Activated naive CD8-positive, alpha-beta T cell treated with anti-CD3 and anti-CD28 coated beads, Interleukin-2, amount 50 U/mL, for 16 hours (primary cell): Measurements from ENCODE around the gene EXOC7.
"Not testable (repeated sequence)": the region's sequence is repeated elsewhere in the genome, so short reads cannot be mapped to it uniquely, and the experiment has no call there.

Experiments
- DNase-seq: peaks from one replicate; pipeline ENCODE4 v3.0.0-alpha.2; 2020; ENCODE audit warnings: low read depth, low spot score

Gene EXOC7

DNA sequence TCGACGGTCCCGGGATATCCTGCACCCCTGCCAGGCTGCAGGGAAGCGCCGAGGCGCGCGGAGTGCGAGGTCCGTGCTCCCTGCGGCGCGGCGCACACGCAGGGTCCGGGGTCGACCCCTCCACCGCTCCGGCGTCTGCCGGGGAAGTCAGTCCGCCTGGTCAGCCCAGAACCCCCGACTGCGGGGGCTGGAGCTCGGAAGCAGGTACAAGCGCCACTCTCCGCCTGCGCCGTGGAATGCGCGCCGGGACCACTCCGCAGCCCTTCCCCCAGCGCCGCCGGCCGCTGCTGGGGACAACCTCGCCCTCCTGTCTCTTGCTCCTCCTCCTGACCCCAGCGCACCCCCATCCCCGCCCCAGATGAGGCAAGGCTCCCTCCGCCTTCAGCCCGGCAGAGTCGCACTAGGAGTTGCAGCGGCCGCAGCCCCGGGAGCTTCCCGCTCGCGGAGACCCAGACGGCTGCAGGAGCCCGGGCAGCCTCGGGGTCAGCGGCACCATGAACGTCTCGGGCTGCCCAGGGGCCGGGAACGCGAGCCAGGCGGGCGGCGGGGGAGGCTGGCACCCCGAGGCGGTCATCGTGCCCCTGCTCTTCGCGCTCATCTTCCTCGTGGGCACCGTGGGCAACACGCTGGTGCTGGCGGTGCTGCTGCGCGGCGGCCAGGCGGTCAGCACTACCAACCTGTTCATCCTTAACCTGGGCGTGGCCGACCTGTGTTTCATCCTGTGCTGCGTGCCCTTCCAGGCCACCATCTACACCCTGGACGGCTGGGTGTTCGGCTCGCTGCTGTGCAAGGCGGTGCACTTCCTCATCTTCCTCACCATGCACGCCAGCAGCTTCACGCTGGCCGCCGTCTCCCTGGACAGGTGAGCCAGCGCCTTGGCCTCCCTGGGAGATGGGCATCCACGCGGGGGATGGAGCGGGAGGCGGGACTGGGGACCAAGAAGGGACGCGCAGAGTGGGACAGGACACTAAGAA is 28.9 kb downstream of the EXOC7 start, which contains the start of gene GALR2:
GALR2 (plus strand) TSS at position 392 of the 974 bp plus-strand sequence; CDS start at position 495, 103 bp downstream.
- no peak for DNase-seq

DNA sequence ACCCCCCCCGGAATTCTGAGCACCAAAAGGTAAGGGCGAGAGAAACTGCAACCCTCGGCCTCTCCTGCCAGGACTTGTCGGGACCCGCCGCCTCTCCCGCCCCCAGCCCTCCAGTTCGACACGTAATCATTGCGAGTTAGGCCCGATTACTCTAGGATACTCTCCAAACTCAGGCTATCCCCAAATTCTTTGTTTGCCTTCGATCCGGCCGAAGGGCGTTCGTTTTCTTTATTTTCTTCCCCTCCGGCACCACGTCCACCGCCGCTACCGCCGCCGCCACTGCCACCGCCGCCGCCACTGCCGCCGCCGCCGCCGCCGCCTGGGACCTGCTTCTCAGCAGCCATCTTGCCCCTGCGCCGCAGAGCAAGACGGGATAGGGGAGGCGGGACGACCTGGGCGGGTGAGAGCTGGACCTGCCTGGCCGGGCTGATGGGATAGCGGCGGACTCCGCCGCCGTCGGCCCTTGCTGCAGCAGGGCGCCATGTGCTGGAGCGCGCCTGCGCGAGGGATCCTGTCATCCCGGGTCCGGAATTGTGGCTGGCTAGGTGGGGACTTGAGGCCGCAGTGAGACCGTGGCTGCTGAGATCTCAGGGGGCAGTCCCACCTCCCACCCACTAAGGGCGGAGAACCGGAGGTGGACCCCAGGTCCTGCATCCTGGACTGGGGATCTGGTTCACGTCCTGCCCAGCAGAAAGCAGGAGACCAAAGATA is 31.3 kb downstream of the EXOC7 start, which contains the start of gene SRP68:
SRP68 (minus strand) TSS at position 370 of the 711 bp plus-strand sequence; CDS start at position 344, 26 bp downstream.
- peak; percentile 47 for DNase-seq

DNA sequence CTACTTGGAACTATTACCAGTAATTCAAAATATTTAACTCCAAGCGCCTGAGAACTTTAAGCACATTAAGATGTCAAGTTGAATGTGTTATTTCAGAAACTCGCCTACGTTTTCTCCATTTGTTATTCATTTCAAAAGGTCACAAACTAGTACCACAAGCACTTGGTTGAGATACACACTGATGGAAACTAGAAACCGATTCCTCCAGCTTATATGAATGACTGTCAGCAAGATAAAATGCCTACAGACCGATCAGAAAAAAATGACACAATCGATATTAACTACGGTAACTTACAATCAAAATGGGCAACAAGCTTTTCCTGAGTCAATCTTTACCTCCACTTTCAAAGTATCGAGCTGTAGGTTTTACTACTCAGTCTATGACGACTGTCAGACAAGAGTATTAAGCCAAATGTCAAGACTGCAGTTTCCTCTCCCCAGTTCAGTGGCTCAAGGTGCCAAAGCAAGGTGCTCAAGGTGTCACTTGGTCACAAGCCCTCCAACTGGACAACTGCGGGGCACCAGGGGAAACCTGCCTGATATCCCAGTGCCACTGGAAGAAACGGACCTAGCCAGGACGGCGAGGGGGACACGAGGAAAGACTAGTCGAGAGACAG is 31.9 kb downstream of the EXOC7 start:
- no peak for DNase-seq

DNA sequence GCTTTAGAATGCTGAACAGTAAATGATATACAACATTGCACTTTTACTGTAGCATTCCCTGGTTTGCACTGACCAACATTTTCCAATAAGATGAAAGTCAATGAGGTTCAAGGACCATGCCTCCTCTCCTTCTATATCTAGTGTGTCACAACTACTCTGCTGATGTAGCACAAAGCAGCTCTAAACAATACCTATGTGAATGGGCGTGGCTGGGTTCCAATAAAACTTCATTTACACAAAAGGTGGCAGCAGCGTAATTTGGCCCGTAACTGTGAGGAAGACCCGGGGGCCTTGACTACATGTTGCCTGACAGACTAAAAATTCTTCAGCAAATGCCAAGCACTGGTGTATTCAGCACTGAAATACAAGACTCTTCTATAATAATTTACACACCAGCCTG is 37.8 kb downstream of the EXOC7 start:
- no peak for DNase-seq

DNA sequence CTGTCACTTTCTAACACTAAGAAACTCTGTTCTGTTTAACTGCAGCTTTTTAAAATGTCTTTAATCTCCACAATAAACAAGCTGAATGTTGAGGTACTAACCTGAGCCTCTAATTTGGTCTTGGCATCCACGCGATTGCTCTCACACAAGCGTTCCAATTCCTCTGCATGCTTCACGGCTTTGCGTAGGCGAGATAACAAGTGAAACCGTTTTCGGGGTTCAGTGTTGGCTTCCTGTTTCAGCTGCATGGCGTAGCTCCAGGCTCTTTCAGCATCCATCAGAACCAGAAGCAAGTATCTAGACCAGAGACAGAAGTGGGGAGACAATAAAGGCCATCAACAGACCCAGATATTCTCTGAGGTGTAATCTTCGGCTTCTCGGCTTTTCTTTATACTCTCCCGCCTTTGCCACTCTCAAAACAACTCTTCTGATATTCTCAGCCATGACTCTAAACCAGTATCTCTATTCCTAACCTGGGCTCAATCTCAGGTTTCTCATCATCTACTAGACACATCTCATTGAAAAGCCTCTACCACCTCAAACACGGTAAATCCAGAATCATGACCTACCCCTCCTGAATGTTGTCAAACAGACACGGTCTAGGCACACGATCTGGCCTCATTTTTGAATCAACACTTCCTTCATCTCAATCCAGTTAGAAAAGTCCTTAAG is 39.6 kb downstream of the EXOC7 start:
- DNase-seq = no peak

DNA sequence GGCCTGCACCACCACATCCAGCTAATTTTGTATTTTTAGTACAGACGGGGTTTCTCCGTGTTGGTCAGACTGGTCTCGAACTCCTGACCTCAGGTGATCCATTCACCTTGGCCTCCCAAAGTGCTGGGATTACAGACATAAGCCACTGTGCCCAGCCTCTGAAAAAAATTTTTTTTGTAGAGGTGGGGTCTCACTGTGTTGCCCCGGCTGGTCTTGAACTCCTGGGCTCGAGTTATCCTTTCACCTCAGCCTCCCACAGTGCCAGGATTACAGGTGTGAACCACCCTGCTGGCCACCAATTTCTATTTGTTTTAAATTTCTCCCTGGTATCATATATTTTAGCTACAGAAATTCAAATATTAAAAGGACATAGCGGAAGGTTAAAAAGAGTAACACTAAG is 45.3 kb downstream of the EXOC7 start:
- DNase-seq = not testable (repeated sequence)

DNA sequence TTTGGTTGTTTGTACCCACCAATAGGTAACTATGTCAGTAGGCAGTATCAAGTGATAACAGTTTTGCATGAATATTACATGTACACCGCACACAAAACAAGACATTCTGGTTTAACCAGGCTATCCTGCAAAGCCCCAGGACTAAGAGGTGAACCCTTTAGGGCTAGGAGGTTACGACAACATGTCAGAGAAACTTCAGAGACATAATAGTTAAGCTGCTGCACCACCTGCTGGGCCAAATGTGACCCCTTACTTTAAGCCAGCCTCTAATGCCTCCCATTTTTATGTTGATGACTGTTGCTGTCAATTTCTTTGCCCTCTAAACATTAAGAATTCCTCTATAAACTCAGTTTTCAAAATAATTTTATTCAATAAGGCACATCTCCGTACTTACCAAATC is 46.7 kb downstream of the EXOC7 start:
- no peak for DNase-seq

DNA sequence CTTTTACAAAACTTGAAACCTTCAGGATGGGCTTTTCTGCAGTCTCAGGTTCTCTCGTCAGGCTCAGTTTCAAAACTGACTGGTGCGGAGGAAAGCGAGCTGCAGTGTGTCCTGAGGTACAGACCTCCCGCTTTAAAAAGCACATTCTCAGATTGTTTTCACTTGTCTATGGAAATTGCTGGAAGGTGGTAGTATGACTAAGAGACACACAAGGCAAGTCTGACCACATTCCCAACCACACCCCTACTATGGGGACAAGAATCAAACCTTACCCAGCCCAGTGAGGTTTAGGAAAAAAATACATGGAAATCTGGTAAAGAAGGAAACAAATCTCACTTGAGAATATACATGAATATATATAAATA is 49.5 kb downstream of the EXOC7 start:
- DNase-seq = no peak

DNA sequence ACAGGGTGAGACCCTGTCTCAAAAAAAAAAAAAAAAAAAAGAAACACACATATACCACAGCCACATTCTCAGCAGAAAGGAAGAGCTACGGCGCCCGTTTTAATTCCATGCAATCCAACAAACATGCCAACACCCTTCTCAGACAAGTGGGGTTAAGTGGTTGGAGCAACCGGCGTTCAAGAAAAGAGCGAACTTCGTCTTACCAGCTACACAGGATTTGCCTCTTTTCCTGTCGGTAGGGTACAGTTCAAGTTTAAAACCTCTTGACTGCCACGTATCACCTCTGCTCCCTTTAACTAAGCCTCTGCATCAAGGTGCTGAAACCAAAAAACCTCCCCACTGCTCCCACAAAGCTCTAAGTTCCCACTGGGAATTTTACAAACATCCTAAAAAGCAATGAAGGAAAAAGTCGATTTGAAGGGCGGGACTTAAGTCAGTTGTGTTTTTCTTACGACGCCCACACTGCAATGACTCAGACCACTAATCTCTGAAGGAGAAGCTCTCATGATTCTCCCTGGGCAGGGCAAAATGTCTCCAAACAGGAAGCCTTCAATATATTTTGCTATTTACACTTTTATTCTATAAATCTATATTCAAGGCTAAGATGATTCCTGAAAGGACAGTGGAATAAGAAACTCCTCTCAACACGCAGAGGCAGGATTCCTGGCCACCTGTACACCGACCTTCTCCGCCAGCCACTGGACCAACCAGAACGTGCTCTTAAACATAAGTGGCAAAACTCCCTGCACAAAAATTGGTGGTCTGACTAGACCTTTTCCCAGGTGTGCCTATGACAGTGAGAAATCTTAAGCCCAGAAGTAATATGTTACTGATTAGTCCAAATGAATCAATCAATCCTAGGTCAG is 50.1 kb downstream of the EXOC7 start:
- no peak for DNase-seq

DNA sequence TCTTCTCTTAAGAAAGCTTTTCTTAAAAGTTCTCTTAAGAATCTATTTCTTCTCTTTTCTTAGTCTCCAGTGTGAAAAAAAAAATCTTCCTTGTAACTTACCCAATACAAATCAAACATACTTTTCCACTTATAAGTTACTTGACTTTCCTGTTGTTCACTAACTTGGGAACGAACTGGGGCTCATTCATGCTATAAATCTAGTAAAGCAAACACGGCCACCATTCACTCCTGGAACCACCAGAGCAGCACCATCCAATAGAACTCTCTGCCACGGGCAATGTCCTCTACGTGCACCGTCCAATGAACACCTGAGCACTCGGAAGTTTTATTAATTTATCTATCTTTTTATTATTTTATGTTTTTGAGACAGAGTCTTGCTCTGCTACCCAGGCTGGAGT is 52.0 kb downstream of the EXOC7 start:
- no peak for DNase-seq

DNA sequence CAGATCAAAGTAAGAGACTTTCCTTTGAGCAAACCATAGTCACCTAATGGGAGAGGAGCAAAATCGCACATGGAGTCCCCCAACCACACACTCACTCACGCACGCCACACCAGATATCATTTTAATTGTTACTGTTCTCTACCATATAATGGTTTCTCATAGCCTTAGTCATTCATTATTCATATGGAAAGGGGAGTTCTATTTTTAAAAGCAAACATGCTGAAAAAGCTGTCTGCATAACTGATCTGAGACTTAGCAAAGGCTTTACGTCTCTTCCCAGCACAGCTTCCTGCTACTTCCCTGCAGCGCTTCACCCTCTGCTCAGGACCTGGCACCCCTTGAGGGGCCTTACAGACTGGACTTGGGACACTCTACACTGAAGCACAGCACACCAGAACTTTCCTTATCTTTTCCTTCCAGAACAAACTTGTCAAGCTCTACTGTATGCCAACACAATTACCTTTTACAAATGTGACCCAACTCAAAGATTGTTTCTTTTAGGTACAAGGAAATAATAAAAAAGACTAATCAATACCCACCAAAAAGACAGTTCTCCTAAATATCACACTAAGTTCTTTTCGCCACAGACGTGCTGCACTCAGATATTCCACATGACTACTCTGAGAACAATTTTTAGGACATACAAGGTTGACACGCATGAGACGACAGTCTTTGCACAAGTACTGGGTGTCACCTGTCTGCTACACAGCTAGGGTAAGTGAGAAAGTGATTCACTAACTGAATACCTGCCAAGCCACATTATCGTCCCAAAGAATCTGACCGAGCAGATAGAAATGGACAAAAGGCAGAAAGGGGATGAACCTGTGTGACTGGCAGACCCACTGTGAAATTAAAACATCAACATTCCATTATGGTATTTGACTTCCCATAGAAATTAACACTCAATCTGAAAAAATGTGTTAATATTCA is 52.8 kb downstream of the EXOC7 start:
- DNase-seq = no peak

DNA sequence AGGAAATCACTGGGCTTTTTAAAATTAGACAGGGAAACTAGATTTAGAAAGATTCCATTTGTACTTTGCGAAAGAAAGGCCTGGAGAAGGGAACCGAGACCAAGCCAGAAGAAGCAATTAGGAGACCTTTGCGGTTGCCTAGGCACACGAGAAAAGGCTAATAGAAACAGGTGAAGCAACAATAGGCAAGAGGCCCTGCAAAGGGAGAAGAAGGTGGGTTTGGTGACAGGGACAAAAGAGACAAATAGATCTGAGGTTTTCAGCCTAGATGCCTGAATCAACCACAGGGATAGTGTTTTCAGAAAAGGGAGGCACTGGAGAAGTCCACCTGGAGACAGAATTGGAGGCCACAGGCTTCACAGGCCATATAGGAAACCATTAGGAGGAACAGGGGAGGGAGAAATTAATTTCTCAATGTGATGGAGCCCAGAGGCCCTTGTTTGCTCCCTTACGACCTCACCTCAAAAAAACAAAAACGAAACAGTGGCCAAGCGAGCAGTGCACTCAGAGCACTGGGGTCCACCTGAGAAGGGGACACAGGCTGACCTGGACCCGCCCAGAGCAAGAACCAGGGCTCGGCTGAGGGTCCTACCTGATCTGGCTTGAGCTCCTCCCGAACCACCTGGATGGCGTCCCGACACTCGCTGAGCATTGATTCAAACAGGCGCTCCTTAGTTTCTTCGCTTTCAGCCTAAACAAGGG is 53.6 kb downstream of the EXOC7 start:
- no peak for DNase-seq

DNA sequence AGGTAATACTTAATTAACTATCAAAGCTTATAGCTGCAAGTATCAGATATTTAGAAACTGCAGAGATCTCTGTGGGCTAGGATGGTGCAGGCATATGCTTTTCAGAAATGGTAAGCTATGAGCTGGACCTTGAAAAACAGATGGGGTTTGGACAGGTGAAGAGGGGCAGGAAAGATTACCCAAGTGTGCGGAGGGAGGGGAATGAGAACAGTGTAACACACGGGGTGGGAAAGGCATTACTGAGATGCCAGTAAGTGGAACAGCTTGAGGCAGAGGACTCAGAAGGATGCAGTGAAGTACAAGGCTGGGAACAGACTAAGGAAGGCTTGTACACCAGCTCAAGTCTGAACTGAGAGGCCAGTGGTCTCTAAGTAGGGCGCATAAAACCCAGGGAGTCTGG is 54.3 kb downstream of the EXOC7 start:
- DNase-seq = no peak

DNA sequence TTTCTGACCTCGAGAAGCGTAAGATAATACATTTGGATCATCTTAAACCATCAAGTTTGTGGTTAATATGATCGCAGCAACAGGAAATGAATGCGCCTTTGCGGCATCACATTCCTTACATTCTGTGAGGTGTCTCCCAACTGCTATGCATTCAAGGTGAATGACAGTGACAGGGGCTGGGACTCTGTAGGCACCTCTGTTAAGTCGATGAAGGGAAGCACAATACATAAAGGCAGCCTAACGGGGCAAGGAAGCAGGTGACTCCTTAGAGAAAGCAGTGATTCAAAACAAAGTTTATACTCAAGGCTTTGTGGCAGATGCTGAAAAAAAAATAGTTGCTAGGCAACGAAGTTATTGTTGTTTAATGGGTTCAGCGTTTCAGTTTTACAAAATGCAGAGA is 54.9 kb downstream of the EXOC7 start:
- no peak for DNase-seq

DNA sequence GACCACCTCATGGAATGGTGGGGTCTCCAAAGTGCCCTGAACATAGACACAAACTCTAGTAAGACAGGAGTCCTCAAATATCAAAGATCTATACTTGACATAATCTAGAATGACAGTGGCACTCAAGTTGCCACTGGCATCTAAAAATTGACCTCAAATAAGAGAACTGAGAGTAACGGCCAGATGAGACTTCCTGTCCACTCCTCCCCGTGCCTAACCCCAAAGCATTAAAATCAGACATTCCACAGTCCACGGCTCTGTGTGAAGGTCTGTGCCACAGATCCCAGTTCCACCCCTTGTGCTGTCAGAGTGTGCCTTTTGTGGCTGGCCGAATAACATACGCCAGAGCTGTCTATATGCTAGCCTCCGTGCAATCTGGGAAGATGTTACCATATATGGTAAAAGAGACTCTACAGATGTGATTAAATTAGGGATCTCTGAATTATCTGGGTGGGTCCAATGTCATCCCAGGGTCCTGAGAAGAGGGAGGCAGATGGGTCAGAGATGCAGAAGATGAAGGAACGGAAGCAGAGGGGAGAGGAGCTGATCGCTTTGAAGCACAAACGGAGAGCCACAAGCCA is 55.5 kb downstream of the EXOC7 start:
- no peak for DNase-seq

DNA sequence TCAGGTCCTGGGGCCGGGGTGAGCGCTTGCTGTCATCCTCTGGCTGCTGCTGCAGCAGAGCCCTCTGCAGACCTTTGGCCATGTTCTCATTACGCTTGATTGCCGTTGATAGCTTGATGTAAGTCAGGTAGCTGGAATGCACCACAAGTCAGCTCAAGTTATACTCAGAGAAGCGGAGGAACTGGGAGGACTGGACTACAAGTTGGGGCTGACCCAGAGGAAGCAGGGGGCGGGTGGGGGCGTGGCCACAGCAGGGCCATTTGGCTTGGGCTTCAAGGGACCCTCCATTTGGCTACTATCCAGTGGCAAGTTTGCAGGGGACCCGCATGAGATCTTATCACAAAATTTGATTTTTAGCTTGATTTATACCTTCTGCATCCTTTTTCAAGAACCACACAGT is 57.5 kb downstream of the EXOC7 start:
- no peak for DNase-seq

DNA sequence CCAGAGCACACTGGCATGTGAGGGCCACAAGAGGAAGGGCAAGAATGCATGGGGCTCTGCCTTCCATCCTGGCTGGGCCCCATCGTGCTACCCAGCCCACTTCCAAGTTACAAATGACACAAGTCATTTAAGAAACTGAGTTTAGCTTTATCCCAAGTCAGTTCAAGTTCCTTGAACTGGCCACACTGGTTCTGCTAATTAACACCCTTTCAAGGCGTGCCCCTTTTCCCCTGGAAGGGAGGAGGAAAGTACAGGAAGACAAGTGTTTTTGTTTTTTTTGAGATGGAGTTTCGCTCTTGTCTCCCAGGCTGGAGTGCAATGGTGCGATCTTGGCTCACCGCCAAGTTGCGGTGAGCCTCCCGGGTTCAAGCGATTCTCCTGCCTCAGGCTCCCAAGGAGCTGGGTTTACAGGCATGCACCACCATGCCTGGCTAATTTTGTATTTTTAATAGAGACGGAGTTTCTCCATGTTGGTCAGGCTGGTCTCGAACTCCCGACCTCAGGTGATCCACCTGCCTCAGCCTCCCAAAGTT is 59.0 kb downstream of the EXOC7 start:
- DNase-seq = not testable (repeated sequence)

DNA sequence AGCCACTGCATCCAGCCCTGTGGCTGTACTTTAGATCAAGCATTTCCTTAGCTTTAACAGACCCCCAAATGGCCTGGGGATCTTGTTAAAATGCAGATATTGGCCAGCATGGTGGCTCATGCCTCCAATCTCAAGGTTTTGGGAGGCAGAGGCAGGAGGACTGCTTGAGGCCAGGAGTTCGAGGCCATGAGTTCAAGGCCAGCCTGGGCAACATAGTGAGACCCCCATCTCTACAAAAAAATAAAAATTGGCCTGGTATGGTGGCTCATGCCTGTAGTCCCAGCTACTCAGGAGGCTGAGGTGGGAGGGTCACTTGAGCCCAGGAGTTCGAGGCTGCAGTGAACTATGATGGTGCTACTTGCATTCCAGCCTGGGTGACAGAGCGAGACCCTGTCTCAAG is 60.7 kb downstream of the EXOC7 start:
- not testable (repeated sequence) for DNase-seq
